Pons (tissue), 1 donor: Measurements from ENCODE around the gene TMEM45A.
"Not testable (repeated sequence)": the region's sequence is repeated elsewhere in the genome, so short reads cannot be mapped to it uniquely, and the experiment has no call there.

Source experiments
- DNase-seq: peaks from one replicate; pipeline ENCODE4 v3.0.0-alpha.2; 2016; ENCODE audit warnings: low spot score

TMEM45A gene

GRCh38 chr3:100492059-100493006 is at the start of gene TMEM45A:
Gene TMEM45A (plus strand): TSS chr3:100492619. CDS start chr3:100555212, 62,593 bp downstream.
- peak; percentile 93 for DNase-seq

GRCh38 chr3:100443690-100444089 is 48.7 kb upstream of the TMEM45A start:
- no peak for DNase-seq

GRCh38 chr3:100447067-100447466 is 45.4 kb upstream of the TMEM45A start:
- DNase-seq: not testable (repeated sequence)

GRCh38 chr3:100448079-100448478 is 44.3 kb upstream of the TMEM45A start:
- DNase-seq: no peak

- DNase-seq: no peak
Measured at GRCh38 chr3:100449214-100449613, 43.2 kb upstream of the TMEM45A start.

GRCh38 chr3:100454677-100455076 is 37.7 kb upstream of the TMEM45A start:
- DNase-seq: no peak

GRCh38 chr3:100455841-100456550 is 36.4 kb upstream of the TMEM45A start:
- no peak for DNase-seq

GRCh38 chr3:100456745-100457144 is 35.7 kb upstream of the TMEM45A start:
- DNase-seq: no peak

- DNase-seq: no peak
Measured at GRCh38 chr3:100457811-100458210, 34.6 kb upstream of the TMEM45A start.

GRCh38 chr3:100458814-100459213 is 33.6 kb upstream of the TMEM45A start:
- no peak for DNase-seq

- DNase-seq: peak; percentile 66
Measured at GRCh38 chr3:100463002-100463401, 29.4 kb upstream of the TMEM45A start.

GRCh38 chr3:100463646-100464155 is 28.7 kb upstream of the TMEM45A start:
- DNase-seq: no peak

- no peak for DNase-seq
Measured at GRCh38 chr3:100465892-100466777, 26.3 kb upstream of the TMEM45A start.

GRCh38 chr3:100467133-100467532 is 25.3 kb upstream of the TMEM45A start:
- no peak for DNase-seq

- no peak for DNase-seq
Measured at GRCh38 chr3:100468676-100469075, 23.7 kb upstream of the TMEM45A start.

- no peak for DNase-seq
Measured at GRCh38 chr3:100470951-100471350, 21.5 kb upstream of the TMEM45A start.

GRCh38 chr3:100471444-100471843 is 21.0 kb upstream of the TMEM45A start:
- DNase-seq: no peak

GRCh38 chr3:100477851-100478360 is 14.5 kb upstream of the TMEM45A start:
- DNase-seq: not testable (repeated sequence)

GRCh38 chr3:100478521-100478920 is 13.9 kb upstream of the TMEM45A start:
- not testable (repeated sequence) for DNase-seq

- no peak for DNase-seq
Measured at GRCh38 chr3:100480081-100480480, 12.3 kb upstream of the TMEM45A start.

GRCh38 chr3:100482176-100482575 is 10.2 kb upstream of the TMEM45A start:
- no peak for DNase-seq

GRCh38 chr3:100483529-100483928 is 8.9 kb upstream of the TMEM45A start:
- DNase-seq: no peak
